Calu3 (cell line): ENCODE data around the gene WDTC1. TPM values are rescaled to one million over a fixed set of nuclear protein-coding genes. Genes with fewer than 3 reads are reported as not detected.

Experiments used
- BruUV-seq: library from RNA; stranded (reverse); fragments of 400-500 nt; replicated peaks from 2 replicates; lab custom pipeline; 2021; lab: Mats Ljungman, UMichigan
- CTCF ChIA-PET: fragments of 300-600 bp; sonication (Branson Sonifier 250); formaldehyde crosslinking; loops from one replicate; lab custom pipeline; 2022; ENCODE audit warnings: antibody characterized with exemption; lab: Charles Lee
- DNase-seq: peaks from one replicate; pipeline ENCODE4 v3.0.0; 2022
- H3K27ac Mint-ChIP-seq: one replicate; pipeline ENCODE4 v1.8.0; 2022; ENCODE audit warnings: mixed read lengths; ENCODE audit not compliant: unreplicated experiment
- H3K27me3 Mint-ChIP-seq: one replicate; pipeline ENCODE4 v1.8.0; 2022; ENCODE audit warnings: mixed read lengths; ENCODE audit not compliant: unreplicated experiment
- H3K36me3 Mint-ChIP-seq: one replicate; pipeline ENCODE4 v1.8.0; 2022; ENCODE audit warnings: mild to moderate bottlenecking, moderate library complexity, mixed read lengths; ENCODE audit not compliant: insufficient read depth, unreplicated experiment
- H3K4me1 Mint-ChIP-seq: one replicate; pipeline ENCODE4 v1.8.0; 2022; ENCODE audit warnings: mild to moderate bottlenecking, low read depth, mixed read lengths; ENCODE audit not compliant: unreplicated experiment
- H3K4me3 Mint-ChIP-seq: one replicate; pipeline ENCODE4 v1.8.0; 2022; ENCODE audit warnings: mild to moderate bottlenecking, low read depth, moderate library complexity, mixed read lengths; ENCODE audit not compliant: unreplicated experiment
- H3K9me3 Mint-ChIP-seq: one replicate; pipeline ENCODE4 v1.8.0; 2022; ENCODE audit warnings: low read depth, mixed read lengths; ENCODE audit not compliant: unreplicated experiment
- CTCF ChIP-seq: fragments of 200-600 bp; IDR thresholded peaks from one replicate; pipeline ENCODE4 v1.8.0; 2022; ENCODE audit warnings: antibody characterized with exemption; ENCODE audit not compliant: unreplicated experiment
- intact Hi-C: fragments of 100-400 bp; cut with micrococcal nuclease; formaldehyde crosslinking; loops from one replicate; pipeline ENCODE4 v1.10.0; 2022; ENCODE audit not compliant: unreplicated experiment
- total RNA-seq: library from RNA; stranded (reverse); gene quantifications from 2 replicates; pipeline ENCODE4 v1.2.3, GENCODE V29; 2022

WDTC1 gene
- total RNA-seq, 1 experiment from 2014 or later = 10.8 TPM

GRCh38 chr1:27255136-27255535, 20.7 kb downstream of the WDTC1 start:
- Mint-ChIP-seq H3K27ac (no peak overlapping the region), H3K4me3 (no peak overlapping the region), H3K4me1 (no peaks in the 10 kb centered on the region), H3K9me3 (no peaks in the 10 kb centered on the region), H3K27me3 (no peaks in the 10 kb centered on the region), H3K36me3 (no peaks in the 10 kb centered on the region)
- CTCF ChIA-PET = no interaction called here
- intact Hi-C loops = no loop called here
- no TSS peak for BruUV-seq
- no peak for DNase-seq
- TF ChIP-seq CTCF = no peak

DNA sequence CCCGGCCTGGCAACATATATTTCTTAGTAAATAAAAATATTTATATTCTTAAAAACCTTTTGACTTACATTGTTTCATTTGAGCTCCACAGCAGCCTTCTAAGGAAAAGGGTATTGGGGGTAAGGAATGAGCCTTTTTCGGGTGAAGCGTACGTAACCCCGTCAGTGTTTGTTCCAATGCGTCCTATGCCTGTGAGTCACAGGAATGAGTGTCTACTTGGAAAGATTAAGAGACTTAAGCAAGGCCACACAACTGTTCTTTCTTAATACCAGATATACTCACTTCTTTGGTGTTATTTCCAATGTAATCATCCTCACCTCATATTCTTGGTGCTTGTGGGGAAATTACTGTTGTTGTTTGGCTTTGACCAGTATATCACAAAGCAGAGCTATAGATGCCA, 22.7 kb downstream of the WDTC1 start:
- DNase-seq = no peak
- Mint-ChIP-seq H3K4me3 (no peak overlapping the region), H3K27me3 (no peaks in the 10 kb centered on the region), H3K27ac (no peak overlapping the region), H3K4me1 (no peaks in the 10 kb centered on the region), H3K9me3 (no peaks in the 10 kb centered on the region), H3K36me3 (no peaks in the 10 kb centered on the region)
- CTCF ChIA-PET = no interaction called here
- no peak for TF ChIP-seq CTCF
- intact Hi-C loops = no loop called here
- no TSS peak for BruUV-seq

DNA sequence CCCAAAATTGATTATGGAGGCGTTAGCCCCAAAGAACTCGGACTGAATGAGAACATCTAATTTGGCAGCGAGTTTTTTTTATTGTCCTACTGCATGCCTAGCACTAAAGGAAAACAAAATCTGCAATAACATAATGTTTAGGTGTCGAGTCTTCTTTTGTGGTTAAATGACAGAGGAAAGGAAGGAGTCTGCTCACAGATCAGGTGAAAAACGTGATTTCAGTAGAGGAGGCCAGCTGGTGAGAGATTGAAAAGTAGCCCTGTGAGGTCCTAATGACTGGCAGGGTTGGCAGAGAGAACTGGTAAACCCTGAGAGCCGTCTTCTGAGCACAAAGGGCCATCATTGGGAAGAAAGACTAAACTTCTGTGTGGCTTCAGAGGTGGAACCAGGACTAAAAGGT, 24.2 kb downstream of the WDTC1 start:
- intact Hi-C loops = no loop called here
- Mint-ChIP-seq H3K9me3 (no peaks in the 10 kb centered on the region), H3K27me3 (no peaks in the 10 kb centered on the region), H3K27ac (no peak overlapping the region), H3K4me1 (no peaks in the 10 kb centered on the region), H3K36me3 (no peaks in the 10 kb centered on the region), H3K4me3 (no peak overlapping the region)
- TF ChIP-seq CTCF = no peak
- no TSS peak for BruUV-seq
- CTCF ChIA-PET = interaction anchor here (0.6 kb wide), 1 partner anchor 106 kb away, joined by 4 read pairs; no protein-coding TSS in a partner anchor
- no peak for DNase-seq

- Mint-ChIP-seq H3K27ac (no peak overlapping the region), H3K4me3 (no peak overlapping the region), H3K9me3 (no peaks in the 10 kb centered on the region), H3K27me3 (no peaks in the 10 kb centered on the region), H3K36me3 (no peaks in the 10 kb centered on the region), H3K4me1 (no peaks in the 10 kb centered on the region)
- TF ChIP-seq CTCF = no peak
- DNase-seq = no peak
- no TSS peak for BruUV-seq
- CTCF ChIA-PET = interaction anchor here (1.4 kb wide), 1 partner anchor 29 kb away, joined by 3 read pairs; no protein-coding TSS in a partner anchor
- intact Hi-C loops = no loop called here
Measured at GRCh38 chr1:27267153-27267552, 32.7 kb downstream of the WDTC1 start.
